ENCODE measurements around the gene ETFBKMT.
"Not testable (repeated sequence)": the region's sequence is repeated elsewhere in the genome, so short reads cannot be mapped to it uniquely, and the experiment has no call there.

Gene ETFBKMT

GRCh38 chr12:31658471-31659086, 909 bp upstream of the ETFBKMT start:
- no peak for FAIRE-seq

GRCh38 chr12:31662176-31662849, 2.8 kb downstream of the ETFBKMT start:
- FAIRE-seq: no peak

- no peak for FAIRE-seq
Observed at GRCh38 chr12:31663576-31663975, 4.1 kb downstream of the ETFBKMT start.

GRCh38 chr12:31664038-31664437, 4.5 kb downstream of the ETFBKMT start:
- no peak for FAIRE-seq

- FAIRE-seq: no peak
Observed at GRCh38 chr12:31669020-31669419, 9.5 kb downstream of the ETFBKMT start.

- not testable (repeated sequence) for FAIRE-seq
Observed at GRCh38 chr12:31669582-31669981, 10.1 kb downstream of the ETFBKMT start.

GRCh38 chr12:31672521-31672920, 13.0 kb downstream of the ETFBKMT start:
- FAIRE-seq: no peak

- FAIRE-seq: no peak
Observed at GRCh38 chr12:31682136-31682962, 22.9 kb downstream of the ETFBKMT start.

- no peak for FAIRE-seq
Observed at GRCh38 chr12:31685801-31686200, 26.3 kb downstream of the ETFBKMT start.

- FAIRE-seq: no peak
Observed at GRCh38 chr12:31687101-31687527, 27.6 kb downstream of the ETFBKMT start.

GRCh38 chr12:31689921-31690320, 30.4 kb downstream of the ETFBKMT start:
- FAIRE-seq: not testable (repeated sequence)

GRCh38 chr12:31702047-31702446, 42.6 kb downstream of the ETFBKMT start:
- no peak for FAIRE-seq

- no peak for FAIRE-seq
Observed at GRCh38 chr12:31705621-31706020, 46.1 kb downstream of the ETFBKMT start.

GRCh38 chr12:31708118-31708517, 48.6 kb downstream of the ETFBKMT start:
- not testable (repeated sequence) for FAIRE-seq

- no peak for FAIRE-seq
Observed at GRCh38 chr12:31710021-31710818, 50.7 kb downstream of the ETFBKMT start.

GRCh38 chr12:31712877-31713276, 53.4 kb downstream of the ETFBKMT start:
- no peak for FAIRE-seq

- no peak for FAIRE-seq
Observed at GRCh38 chr12:31714406-31715271, 55.2 kb downstream of the ETFBKMT start.

GRCh38 chr12:31715283-31715825, 55.9 kb downstream of the ETFBKMT start:
- FAIRE-seq: no peak

- FAIRE-seq: not testable (repeated sequence)
Observed at GRCh38 chr12:31716998-31717397, 57.5 kb downstream of the ETFBKMT start.

GRCh38 chr12:31718542-31719198, 59.2 kb downstream of the ETFBKMT start:
- FAIRE-seq: not testable (repeated sequence)

GRCh38 chr12:31722580-31722979, 63.1 kb downstream of the ETFBKMT start:
- FAIRE-seq: no peak
